Smooth muscle cell (in vitro differentiated cells): ENCODE measurements around the gene CHCHD6. TPM values are rescaled to one million over a fixed set of nuclear protein-coding genes. Genes with fewer than 3 reads are reported as not detected.

ENCODE experiments used
- DNase-seq: peaks from one replicate; lab custom pipeline; 2025; ENCODE audit not compliant: unreplicated experiment; lab: John Stamatoyannopoulos, UW
- H2AFZ ChIP-seq: fragments of 200-600 bp; sonication (generic); 2 replicates; pipeline ENCODE4 v1.6.0; 2016; ENCODE audit warnings: antibody characterized with exemption, low read depth, mild to moderate bottlenecking
- H3F3A ChIP-seq: fragments of 200-600 bp; sonication (generic); 2 replicates; pipeline ENCODE4 v1.6.0; 2017; ENCODE audit warnings: antibody characterized with exemption, low read depth
- H3K27ac ChIP-seq: fragments of 200-600 bp; sonication (generic); 2 replicates; pipeline ENCODE4 v1.5.1; 2016; ENCODE audit warnings: low read depth, mild to moderate bottlenecking
- H3K27me3 ChIP-seq: fragments of 200-600 bp; sonication (generic); 2 replicates; pipeline ENCODE4 v1.6.1; 2016; ENCODE audit warnings: low read depth, mild to moderate bottlenecking
- H3K36me3 ChIP-seq: fragments of 200-600 bp; sonication (generic); 2 replicates; pipeline ENCODE4 v1.5.1; 2016; ENCODE audit warnings: low read depth
- H3K4me1 ChIP-seq: fragments of 200-600 bp; sonication (generic); 2 replicates; pipeline ENCODE4 v1.5.1; 2016; ENCODE audit warnings: low read depth
- H3K4me2 ChIP-seq: fragments of 200-600 bp; sonication (generic); 2 replicates; pipeline ENCODE4 v1.6.0; 2016; ENCODE audit warnings: mild to moderate bottlenecking
- H3K4me3 ChIP-seq: fragments of 200-600 bp; sonication (generic); 2 replicates; pipeline ENCODE4 v1.5.1; 2016; ENCODE audit warnings: mild to moderate bottlenecking
- H3K79me2 ChIP-seq: fragments of 200-600 bp; sonication (generic); 2 replicates; pipeline ENCODE4 v1.6.0; 2016; ENCODE audit warnings: low read depth, mild to moderate bottlenecking
- H3K9ac ChIP-seq: fragments of 200-600 bp; sonication (generic); 2 replicates; pipeline ENCODE4 v1.6.0; 2016; ENCODE audit warnings: low read depth
- H3K9me3 ChIP-seq: fragments of 200-600 bp; sonication (generic); replicated peaks from 2 replicates; pipeline ENCODE4 v1.5.1; 2016; ENCODE audit warnings: low read depth
- H4K20me1 ChIP-seq: fragments of 200-600 bp; sonication (generic); 2 replicates; pipeline ENCODE4 v1.6.0; 2016; ENCODE audit warnings: low read depth
- CTCF ChIP-seq: fragments of 200-600 bp; sonication (generic); IDR thresholded peaks from 2 replicates; pipeline ENCODE4 v1.5.1; 2017; ENCODE audit warnings: borderline replicate concordance, mild to moderate bottlenecking, antibody characterized with exemption; ENCODE audit not compliant: insufficient read depth, poor library complexity, severe bottlenecking
- WGBS: methylation state at CpG from one replicate; pipeline ENCODE4 v1.1.7; 2016; ENCODE audit warnings: low lambda C conversion rate; 5-methylcytosine and 5-hydroxymethylcytosine counted together
- polyA plus RNA-seq: library from polyadenylated mRNA; unstranded; fragments of >200 nt; fragmentation: Nextera tagmentation; extraction: Ambion mirVana; gene quantifications from 2 replicates; pipeline ENCODE4 v1.2.1, GENCODE V29; 2016
- total RNA-seq: library from RNA; depleted of rRNA; stranded (reverse); fragments of >200 nt; gene quantifications from 2 replicates; pipeline ENCODE4 v1.2.3, GENCODE V29; 2014

Gene CHCHD6
- total and polyA plus RNA-seq, 2 experiments from 2014 or later, result 6.7 to 27.2 TPM

DNA sequence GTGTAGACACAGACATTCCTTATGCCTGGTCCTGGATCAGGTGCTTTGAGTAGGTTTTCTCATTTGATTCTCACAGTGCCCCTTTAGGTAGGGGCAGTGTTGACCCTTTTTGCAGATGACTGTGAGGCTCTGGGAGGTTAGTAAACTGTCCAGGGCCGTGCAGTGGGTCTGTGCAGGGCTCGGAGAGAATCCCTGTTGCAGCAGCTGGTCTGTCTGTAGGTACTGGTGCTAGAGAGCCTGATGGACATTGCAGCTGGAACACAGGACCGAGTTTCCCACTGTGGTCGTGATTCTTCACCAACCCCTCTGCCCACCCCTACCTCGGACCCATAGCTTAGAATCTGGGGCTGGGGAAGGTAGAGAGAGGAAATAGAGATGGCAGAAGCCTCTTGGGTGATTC lies 51.8 kb downstream of the CHCHD6 start:
- H3K9me3 ChIP-seq, result no peaks in the 10 kb centered on the region
- H3K27me3 ChIP-seq, result no peaks in the 10 kb centered on the region
- no peak overlapping the region for H3K27ac ChIP-seq
- H3K4me2 ChIP-seq, result no peak overlapping the region
- H3K9ac ChIP-seq, result no peak overlapping the region
- no peaks in the 10 kb centered on the region for H3K79me2 ChIP-seq
- H3K4me3 ChIP-seq, result no peak overlapping the region
- TF ChIP-seq CTCF, result no peak
- no peak for DNase-seq
- no peaks in the 10 kb centered on the region for H3K36me3 ChIP-seq
- 97% methylated on average over 5 of the region's 5 CpGs for WGBS
- no peaks in the 10 kb centered on the region for H3F3A ChIP-seq
- no peak overlapping the region for H2AFZ ChIP-seq
- no peaks in the 10 kb centered on the region for H4K20me1 ChIP-seq
- peaks cover 12% of the 10 kb centered on the region for H3K4me1 ChIP-seq

DNA sequence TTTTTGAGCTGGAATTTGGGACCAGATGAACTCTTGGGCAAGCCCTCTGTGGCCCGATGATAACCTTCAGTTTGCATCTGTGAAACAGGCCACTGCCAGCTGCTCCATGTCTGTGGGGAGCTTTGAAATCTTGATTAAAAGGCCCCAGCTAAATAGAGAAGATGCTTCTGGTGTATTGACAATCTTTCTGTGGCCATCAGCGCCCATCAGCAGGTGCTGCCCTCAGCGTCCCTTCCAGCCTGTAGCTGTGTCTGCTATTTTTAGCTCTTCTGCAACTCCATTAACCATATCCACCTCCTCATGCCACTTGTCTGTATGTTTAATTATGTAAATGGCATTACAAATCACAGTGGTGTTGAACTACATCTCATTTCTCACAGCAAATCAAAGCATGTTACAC lies 54.0 kb downstream of the CHCHD6 start:
- TF ChIP-seq CTCF, result no peak
- no peaks in the 10 kb centered on the region for H3F3A ChIP-seq
- no peaks in the 10 kb centered on the region for H3K79me2 ChIP-seq
- no peak overlapping the region for H3K4me2 ChIP-seq
- no peaks in the 10 kb centered on the region for H3K9me3 ChIP-seq
- no peak overlapping the region for H3K27ac ChIP-seq
- H3K4me3 ChIP-seq, result no peak overlapping the region
- no peaks in the 10 kb centered on the region for H3K27me3 ChIP-seq
- H3K4me1 ChIP-seq, result peaks cover 4% of the 10 kb centered on the region
- no peaks in the 10 kb centered on the region for H4K20me1 ChIP-seq
- DNase-seq, result no peak
- H3K36me3 ChIP-seq, result no peaks in the 10 kb centered on the region
- H2AFZ ChIP-seq, result no peak overlapping the region
- no peak overlapping the region for H3K9ac ChIP-seq
- 95% methylated on average over 3 of the region's 3 CpGs for WGBS

- 57% methylated on average over 4 of the region's 4 CpGs for WGBS
- Histone ChIP-seq H3K9me3 (no peaks in the 10 kb centered on the region), H3K27me3 (no peaks in the 10 kb centered on the region), H3K4me2 (no peak overlapping the region), H4K20me1 (no peaks in the 10 kb centered on the region), H3K9ac (no peak overlapping the region), H3K36me3 (no peaks in the 10 kb centered on the region), H3K79me2 (no peaks in the 10 kb centered on the region), H3K4me1 (no peaks in the 10 kb centered on the region), H3F3A (no peaks in the 10 kb centered on the region), H3K4me3 (no peak overlapping the region), H3K27ac (no peak overlapping the region), H2AFZ (no peak overlapping the region)
- no peak for DNase-seq
- TF ChIP-seq CTCF, result no peak
Measured at GRCh38 chr3:126758882-126759281, 54.8 kb downstream of the CHCHD6 start.

GRCh38 chr3:126760541-126760940 lies 56.5 kb downstream of the CHCHD6 start:
- no peaks in the 10 kb centered on the region for H3K36me3 ChIP-seq
- no peak overlapping the region for H3K9ac ChIP-seq
- no peak for TF ChIP-seq CTCF
- H4K20me1 ChIP-seq, result no peaks in the 10 kb centered on the region
- WGBS, result 90% methylated on average over 1 of the region's 1 CpG
- H3K4me1 ChIP-seq, result no peaks in the 10 kb centered on the region
- H3K9me3 ChIP-seq, result no peaks in the 10 kb centered on the region
- no peaks in the 10 kb centered on the region for H3K79me2 ChIP-seq
- DNase-seq, result no peak
- no peak overlapping the region for H2AFZ ChIP-seq
- H3K27me3 ChIP-seq, result no peaks in the 10 kb centered on the region
- no peak overlapping the region for H3K4me2 ChIP-seq
- H3F3A ChIP-seq, result no peaks in the 10 kb centered on the region
- no peak overlapping the region for H3K4me3 ChIP-seq
- no peak overlapping the region for H3K27ac ChIP-seq
